HEK293 (cell line): ENCODE results near the gene IRAK3.

Experiments
- GLI4 ChIP-seq: fragments of 450-650 bp; formaldehyde crosslinking; IDR thresholded peaks from 2 replicates; pipeline ENCODE4 v1.5.1; 2016; ENCODE audit warnings: missing biosample characterization, missing genetic modification characterization
- IKZF3 ChIP-seq: fragments of 450-650 bp; IDR thresholded peaks from 2 replicates; pipeline ENCODE4 v1.5.0; 2018; ENCODE audit warnings: missing biosample characterization, mild to moderate bottlenecking, missing genetic modification characterization, moderate library complexity
- KLF8 ChIP-seq: fragments of 450-650 bp; formaldehyde crosslinking; IDR thresholded peaks from 2 replicates; pipeline ENCODE4 v1.5.1; 2016; ENCODE audit warnings: missing biosample characterization, missing genetic modification characterization
- MZF1 ChIP-seq: fragments of 450-650 bp; formaldehyde crosslinking; IDR thresholded peaks from 2 replicates; pipeline ENCODE4 v1.5.1; 2017; ENCODE audit warnings: missing biosample characterization, missing genetic modification characterization, borderline replicate concordance
- REPIN1 ChIP-seq: fragments of 450-650 bp; formaldehyde crosslinking; IDR thresholded peaks from 2 replicates; pipeline ENCODE4 v1.5.1; 2017; ENCODE audit warnings: missing biosample characterization, missing genetic modification characterization, low read depth
- SP2 ChIP-seq: fragments of 450-650 bp; formaldehyde crosslinking; IDR thresholded peaks from 2 replicates; pipeline ENCODE4 v1.5.1; 2016; ENCODE audit warnings: missing biosample characterization, missing genetic modification characterization
- TRIM28 ChIP-seq: IDR thresholded peaks from 2 replicates; pipeline ENCODE4 v1.6.1; 2011; ENCODE audit warnings: low read length, control low read depth, borderline replicate concordance
- ZBTB1 ChIP-seq: fragments of 450-650 bp; formaldehyde crosslinking; IDR thresholded peaks from 2 replicates; pipeline ENCODE4 v1.5.1; 2016; ENCODE audit warnings: missing biosample characterization, missing genetic modification characterization
- ZBTB17 ChIP-seq: fragments of 450-650 bp; formaldehyde crosslinking; IDR thresholded peaks from 2 replicates; pipeline ENCODE4 v1.5.1; 2016; ENCODE audit warnings: missing biosample characterization, missing genetic modification characterization
- ZBTB20 ChIP-seq: fragments of 450-650 bp; formaldehyde crosslinking; IDR thresholded peaks from 2 replicates; pipeline ENCODE4 v1.5.1; 2016; ENCODE audit warnings: missing biosample characterization, missing genetic modification characterization
- ZBTB26 ChIP-seq: fragments of 450-650 bp; formaldehyde crosslinking; optimal IDR thresholded peaks from 2 replicates; pipeline ENCODE3; 2016; ENCODE audit warnings: missing biosample characterization, mild to moderate bottlenecking, missing genetic modification characterization
- ZNF10 ChIP-seq: fragments of 450-650 bp; formaldehyde crosslinking; IDR thresholded peaks from 2 replicates; pipeline ENCODE4 v1.5.1; 2017; ENCODE audit warnings: missing biosample characterization, missing genetic modification characterization
- ZNF121 ChIP-seq: fragments of 450-650 bp; formaldehyde crosslinking; IDR thresholded peaks from 2 replicates; pipeline ENCODE4 v1.5.1; 2016; ENCODE audit warnings: missing biosample characterization, missing genetic modification characterization
- ZNF2 ChIP-seq: fragments of 450-650 bp; formaldehyde crosslinking; IDR thresholded peaks from 2 replicates; pipeline ENCODE4 v1.5.1; 2016; ENCODE audit warnings: missing biosample characterization, missing genetic modification characterization
- ZNF548 ChIP-seq: fragments of 450-650 bp; formaldehyde crosslinking; IDR thresholded peaks from 2 replicates; pipeline ENCODE4 v1.5.1; 2016; ENCODE audit warnings: missing biosample characterization, missing genetic modification characterization
- ZNF610 ChIP-seq: fragments of 450-650 bp; formaldehyde crosslinking; IDR thresholded peaks from 2 replicates; pipeline ENCODE4 v1.5.1; 2016; ENCODE audit warnings: missing biosample characterization, missing genetic modification characterization, borderline replicate concordance
- ZNF623 ChIP-seq: fragments of 450-650 bp; formaldehyde crosslinking; IDR thresholded peaks from 2 replicates; pipeline ENCODE4 v1.5.1; 2016; ENCODE audit warnings: missing biosample characterization, missing genetic modification characterization
- ZNF624 ChIP-seq: fragments of 450-650 bp; formaldehyde crosslinking; IDR thresholded peaks from 2 replicates; pipeline ENCODE4 v1.5.1; 2017; ENCODE audit warnings: missing biosample characterization, missing genetic modification characterization
- ZNF792 ChIP-seq: fragments of 450-650 bp; formaldehyde crosslinking; IDR thresholded peaks from 2 replicates; pipeline ENCODE4 v1.5.1; 2016; ENCODE audit warnings: missing biosample characterization, missing genetic modification characterization
- TF ChIP-seq, protein P1 (sequence below): fragments of 450-650 bp; formaldehyde crosslinking; IDR thresholded peaks from 2 replicates; pipeline ENCODE4 v1.5.1; 2016; ENCODE audit warnings: missing biosample characterization, missing genetic modification characterization
- TF ChIP-seq, protein P2 (sequence below): fragments of 450-650 bp; formaldehyde crosslinking; IDR thresholded peaks from 2 replicates; pipeline ENCODE4 v1.5.1; 2016; ENCODE audit warnings: missing biosample characterization, missing genetic modification characterization
- TF ChIP-seq, protein P3 (sequence below): fragments of 450-650 bp; formaldehyde crosslinking; IDR thresholded peaks from 2 replicates; pipeline ENCODE4 v1.5.1; 2016; ENCODE audit warnings: missing biosample characterization, missing genetic modification characterization, borderline replicate concordance
- TF ChIP-seq, protein P4 (sequence below): fragments of 450-650 bp; formaldehyde crosslinking; IDR thresholded peaks from 2 replicates; pipeline ENCODE4 v1.5.1; 2017; ENCODE audit warnings: missing biosample characterization, missing genetic modification characterization
- TF ChIP-seq, protein P5 (sequence below): fragments of 450-650 bp; formaldehyde crosslinking; IDR thresholded peaks from 2 replicates; pipeline ENCODE4 v1.5.1; 2016; ENCODE audit warnings: missing biosample characterization, missing genetic modification characterization

The IRAK3 gene

GRCh38 chr12:66169221-66170170, 19.5 kb upstream of the IRAK3 start, which contains the start of gene TMBIM4 (continued):
- TF ChIP-seq ZNF610 (tag by site-specific recombination) (peak; percentile 92), GLI4 (tag by site-specific recombination) (0 out of 2 replicates have a peak, but pooled peaks have one; percentile 28), REPIN1 (peak; percentile 72; the same call in 1 of the 2 replicates), ZBTB17 (tag by site-specific recombination) (peak; percentile 99), ZNF548 (no peak), ZNF623 (tag by site-specific recombination) (no peak), ZNF624 (no peak), ZBTB1 (peak; percentile 97), ZBTB20 (tag by site-specific recombination) (peak; percentile 88), ZNF792 (tag by site-specific recombination) (0 out of 2 replicates have a peak, but pooled peaks have one; percentile 70), KLF8 (tag by site-specific recombination) (peak; percentile 88), ZNF2 (peak; percentile 97), ZBTB26 (tag by site-specific recombination) (peak; percentile 65), ZNF121 (tag by site-specific recombination) (peak; percentile 25; the same call in 1 of the 2 replicates), SP2 (tag by site-specific recombination) (peak; percentile 85), TRIM28 (peak; percentile 68), MZF1 (tag by site-specific recombination) (peak; percentile 51; the same call in 1 of the 2 replicates), IKZF3 (tag by site-specific recombination) (peak; percentile 96), ZNF10 (tag by site-specific recombination) (peak; percentile 35)
- TF ChIP-seq, protein P1, sequence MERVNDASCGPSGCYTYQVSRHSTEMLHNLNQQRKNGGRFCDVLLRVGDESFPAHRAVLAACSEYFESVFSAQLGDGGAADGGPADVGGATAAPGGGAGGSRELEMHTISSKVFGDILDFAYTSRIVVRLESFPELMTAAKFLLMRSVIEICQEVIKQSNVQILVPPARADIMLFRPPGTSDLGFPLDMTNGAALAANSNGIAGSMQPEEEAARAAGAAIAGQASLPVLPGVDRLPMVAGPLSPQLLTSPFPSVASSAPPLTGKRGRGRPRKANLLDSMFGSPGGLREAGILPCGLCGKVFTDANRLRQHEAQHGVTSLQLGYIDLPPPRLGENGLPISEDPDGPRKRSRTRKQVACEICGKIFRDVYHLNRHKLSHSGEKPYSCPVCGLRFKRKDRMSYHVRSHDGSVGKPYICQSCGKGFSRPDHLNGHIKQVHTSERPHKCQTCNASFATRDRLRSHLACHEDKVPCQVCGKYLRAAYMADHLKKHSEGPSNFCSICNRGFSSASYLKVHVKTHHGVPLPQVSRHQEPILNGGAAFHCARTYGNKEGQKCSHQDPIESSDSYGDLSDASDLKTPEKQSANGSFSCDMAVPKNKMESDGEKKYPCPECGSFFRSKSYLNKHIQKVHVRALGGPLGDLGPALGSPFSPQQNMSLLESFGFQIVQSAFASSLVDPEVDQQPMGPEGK: peak; percentile 97
- TF ChIP-seq, protein P2, sequence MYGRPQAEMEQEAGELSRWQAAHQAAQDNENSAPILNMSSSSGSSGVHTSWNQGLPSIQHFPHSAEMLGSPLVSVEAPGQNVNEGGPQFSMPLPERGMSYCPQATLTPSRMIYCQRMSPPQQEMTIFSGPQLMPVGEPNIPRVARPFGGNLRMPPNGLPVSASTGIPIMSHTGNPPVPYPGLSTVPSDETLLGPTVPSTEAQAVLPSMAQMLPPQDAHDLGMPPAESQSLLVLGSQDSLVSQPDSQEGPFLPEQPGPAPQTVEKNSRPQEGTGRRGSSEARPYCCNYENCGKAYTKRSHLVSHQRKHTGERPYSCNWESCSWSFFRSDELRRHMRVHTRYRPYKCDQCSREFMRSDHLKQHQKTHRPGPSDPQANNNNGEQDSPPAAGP (tag by site-specific recombination): peak; percentile 79
- TF ChIP-seq, protein P3, sequence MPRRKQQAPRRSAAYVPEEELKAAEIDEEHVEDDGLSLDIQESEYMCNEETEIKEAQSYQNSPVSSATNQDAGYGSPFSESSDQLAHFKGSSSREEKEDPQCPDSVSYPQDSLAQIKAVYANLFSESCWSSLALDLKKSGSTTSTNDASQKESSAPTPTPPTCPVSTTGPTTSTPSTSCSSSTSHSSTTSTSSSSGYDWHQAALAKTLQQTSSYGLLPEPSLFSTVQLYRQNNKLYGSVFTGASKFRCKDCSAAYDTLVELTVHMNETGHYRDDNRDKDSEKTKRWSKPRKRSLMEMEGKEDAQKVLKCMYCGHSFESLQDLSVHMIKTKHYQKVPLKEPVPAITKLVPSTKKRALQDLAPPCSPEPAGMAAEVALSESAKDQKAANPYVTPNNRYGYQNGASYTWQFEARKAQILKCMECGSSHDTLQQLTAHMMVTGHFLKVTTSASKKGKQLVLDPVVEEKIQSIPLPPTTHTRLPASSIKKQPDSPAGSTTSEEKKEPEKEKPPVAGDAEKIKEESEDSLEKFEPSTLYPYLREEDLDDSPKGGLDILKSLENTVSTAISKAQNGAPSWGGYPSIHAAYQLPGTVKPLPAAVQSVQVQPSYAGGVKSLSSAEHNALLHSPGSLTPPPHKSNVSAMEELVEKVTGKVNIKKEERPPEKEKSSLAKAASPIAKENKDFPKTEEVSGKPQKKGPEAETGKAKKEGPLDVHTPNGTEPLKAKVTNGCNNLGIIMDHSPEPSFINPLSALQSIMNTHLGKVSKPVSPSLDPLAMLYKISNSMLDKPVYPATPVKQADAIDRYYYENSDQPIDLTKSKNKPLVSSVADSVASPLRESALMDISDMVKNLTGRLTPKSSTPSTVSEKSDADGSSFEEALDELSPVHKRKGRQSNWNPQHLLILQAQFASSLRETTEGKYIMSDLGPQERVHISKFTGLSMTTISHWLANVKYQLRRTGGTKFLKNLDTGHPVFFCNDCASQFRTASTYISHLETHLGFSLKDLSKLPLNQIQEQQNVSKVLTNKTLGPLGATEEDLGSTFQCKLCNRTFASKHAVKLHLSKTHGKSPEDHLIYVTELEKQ: 0 out of 2 replicates have a peak, but pooled peaks have one; percentile 11
- TF ChIP-seq, protein P4, sequence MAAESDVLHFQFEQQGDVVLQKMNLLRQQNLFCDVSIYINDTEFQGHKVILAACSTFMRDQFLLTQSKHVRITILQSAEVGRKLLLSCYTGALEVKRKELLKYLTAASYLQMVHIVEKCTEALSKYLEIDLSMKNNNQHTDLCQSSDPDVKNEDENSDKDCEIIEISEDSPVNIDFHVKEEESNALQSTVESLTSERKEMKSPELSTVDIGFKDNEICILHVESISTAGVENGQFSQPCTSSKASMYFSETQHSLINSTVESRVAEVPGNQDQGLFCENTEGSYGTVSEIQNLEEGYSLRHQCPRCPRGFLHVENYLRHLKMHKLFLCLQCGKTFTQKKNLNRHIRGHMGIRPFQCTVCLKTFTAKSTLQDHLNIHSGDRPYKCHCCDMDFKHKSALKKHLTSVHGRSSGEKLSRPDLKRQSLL (tag by site-specific recombination): no peak; the same call in none of the 2 replicates
- TF ChIP-seq, protein P5, sequence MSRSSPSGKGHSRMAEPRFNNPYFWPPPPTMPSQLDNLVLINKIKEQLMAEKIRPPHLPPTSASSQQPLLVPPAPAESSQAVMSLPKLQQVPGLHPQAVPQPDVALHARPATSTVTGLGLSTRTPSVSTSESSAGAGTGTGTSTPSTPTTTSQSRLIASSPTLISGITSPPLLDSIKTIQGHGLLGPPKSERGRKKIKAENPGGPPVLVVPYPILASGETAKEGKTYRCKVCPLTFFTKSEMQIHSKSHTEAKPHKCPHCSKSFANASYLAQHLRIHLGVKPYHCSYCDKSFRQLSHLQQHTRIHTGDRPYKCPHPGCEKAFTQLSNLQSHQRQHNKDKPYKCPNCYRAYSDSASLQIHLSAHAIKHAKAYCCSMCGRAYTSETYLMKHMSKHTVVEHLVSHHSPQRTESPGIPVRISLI (tag by site-specific recombination): peak; percentile 78
- TF ChIP-seq, all 188 proteins: peak for 95
